Smooth muscle cell of trachea (primary cell): Measurements from ENCODE around the gene ARHGAP12. TPM values are rescaled to one million over a fixed set of nuclear protein-coding genes. Genes with fewer than 3 reads are reported as not detected.

ENCODE experiments used
- total RNA-seq: library from RNA; depleted of rRNA; stranded (reverse); fragments of >200 nt; gene quantifications from 2 replicates; pipeline ENCODE4 v1.2.1, GENCODE V29; 2014

The ARHGAP12 gene
- 53.3 and 70.8 TPM in 2 replicates for total RNA-seq

GRCh38 chr10:31928549-31929260, at the start of gene ARHGAP12:
ARHGAP12 (minus strand) TSS chr10:31928831; CDS start chr10:31908855, 19,976 bp downstream.

Other genes with a start within 250 kb of the ARHGAP12 start
- gene KIF5B, start 127.6 kb upstream of the ARHGAP12 start, total RNA-seq, result 99.1 and 145 TPM in 2 replicates